ENCODE data around the gene RC3H2. TPM values are rescaled to one million over a fixed set of nuclear protein-coding genes. Genes with fewer than 3 reads are reported as not detected.

The RC3H2 gene
- total and polyA plus RNA-seq, 2 of the 13 experiments (the other 11 are each of a cell fraction or from before 2014, with no cell fraction given) = 21.0 to 36.4 TPM

DNA sequence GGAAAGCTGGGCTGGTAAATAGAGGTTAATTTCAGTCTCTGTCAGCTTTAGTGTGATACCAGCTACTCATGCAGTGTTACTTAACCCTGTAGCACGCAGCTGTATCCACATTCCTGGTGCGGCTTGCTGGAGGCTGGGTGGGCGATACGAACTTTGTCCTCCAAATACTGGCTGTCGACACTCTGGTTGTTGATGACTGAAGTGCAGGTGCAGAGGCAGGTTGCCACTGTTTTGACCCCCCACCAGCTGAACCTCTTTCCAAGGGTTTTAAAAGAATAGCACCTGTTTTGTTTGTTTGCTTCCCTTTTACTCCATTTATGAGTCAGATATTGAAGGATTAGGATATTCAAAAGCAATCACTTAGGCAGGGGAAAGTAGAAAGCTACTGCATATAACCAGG lies 31.3 kb upstream of the RC3H2 start (continued):
- 0 out of 2 replicates have a peak, but pooled peaks have one; percentile 31 for TF ChIP-seq MTA1 (CRISPR knock-in tag; IDR thresholded peaks at IDR 0.05; ENCODE audit: borderline replicate concordance)
- TF ChIP-seq FOXP1 (IDR thresholded peaks at IDR 0.05) = no peak
- peak; percentile 60; the same call in 1 of the 2 replicates for TF ChIP-seq FOXP1 (CRISPR knock-in tag; IDR thresholded peaks at IDR 0.05)
- TF ChIP-seq ZNF3 (CRISPR knock-in tag; IDR thresholded peaks at IDR 0.05) = peak; percentile 92
- no peak for TF ChIP-seq NFE2L1 (CRISPR knock-in tag; IDR thresholded peaks at IDR 0.05; ENCODE audit: borderline replicate concordance)
- TF ChIP-seq ZNF790 (CRISPR knock-in tag; IDR thresholded peaks at IDR 0.05; ENCODE audit: borderline replicate concordance) = no peak
- no peak for TF ChIP-seq SRSF4 (IDR thresholded peaks at IDR 0.05; ENCODE audit: low read depth, low read length, poor library complexity, severe bottlenecking)
- TF ChIP-seq HMGA1 (CRISPR knock-in tag; conservative IDR thresholded peaks at IDR 0.05) = no peak
- TF ChIP-seq IRF2 (CRISPR knock-in tag; IDR thresholded peaks at IDR 0.05) = peak; percentile 70; the same call in 1 of the 2 replicates
- peak; percentile 59; the same call in 1 of the 2 replicates for TF ChIP-seq MYC (CRISPR knock-in tag; IDR thresholded peaks at IDR 0.05; ENCODE audit: borderline replicate concordance)
- TF ChIP-seq GABPB1 (CRISPR knock-in tag; IDR thresholded peaks at IDR 0.05) = peak; percentile 25; the same call in 1 of the 2 replicates
- no peak for TF ChIP-seq MAZ (IDR thresholded peaks at IDR 0.05; ENCODE audit: borderline replicate concordance, low read depth, low read length)
- peak; percentile 44; the same call in 1 of the 2 replicates for TF ChIP-seq MAZ (CRISPR knock-in tag; IDR thresholded peaks at IDR 0.05; ENCODE audit: low read depth)
- TF ChIP-seq ZNF512 (CRISPR knock-in tag; IDR thresholded peaks at IDR 0.05) = no peak
- TF ChIP-seq ZBTB33 (CRISPR knock-in tag; IDR thresholded peaks at IDR 0.05) = peak; percentile 96
- no peak for TF ChIP-seq ZZZ3 (CRISPR knock-in tag; IDR thresholded peaks at IDR 0.05; ENCODE audit: borderline replicate concordance)
- no peak for TF ChIP-seq MED8 (CRISPR knock-in tag; IDR thresholded peaks at IDR 0.05; ENCODE audit: insufficient replicate concordance)
- TF ChIP-seq NR2F2 (IDR thresholded peaks at IDR 0.05; ENCODE audit: borderline replicate concordance, low read depth) = peak; percentile 51; the same call in 1 of the 2 replicates
- TF ChIP-seq ZNF616 (CRISPR knock-in tag; IDR thresholded peaks at IDR 0.05; ENCODE audit: low read depth) = no peak
- TF ChIP-seq, protein P1, sequence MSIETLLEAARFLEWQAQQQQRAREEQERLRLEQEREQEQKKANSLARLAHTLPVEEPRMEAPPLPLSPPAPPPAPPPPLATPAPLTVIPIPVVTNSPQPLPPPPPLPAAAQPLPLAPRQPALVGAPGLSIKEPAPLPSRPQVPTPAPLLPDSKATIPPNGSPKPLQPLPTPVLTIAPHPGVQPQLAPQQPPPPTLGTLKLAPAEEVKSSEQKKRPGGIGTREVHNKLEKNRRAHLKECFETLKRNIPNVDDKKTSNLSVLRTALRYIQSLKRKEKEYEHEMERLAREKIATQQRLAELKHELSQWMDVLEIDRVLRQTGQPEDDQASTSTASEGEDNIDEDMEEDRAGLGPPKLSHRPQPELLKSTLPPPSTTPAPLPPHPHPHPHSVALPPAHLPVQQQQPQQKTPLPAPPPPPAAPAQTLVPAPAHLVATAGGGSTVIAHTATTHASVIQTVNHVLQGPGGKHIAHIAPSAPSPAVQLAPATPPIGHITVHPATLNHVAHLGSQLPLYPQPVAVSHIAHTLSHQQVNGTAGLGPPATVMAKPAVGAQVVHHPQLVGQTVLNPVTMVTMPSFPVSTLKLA (IDR thresholded peaks at IDR 0.05) = peak; percentile 57
- no peak; the same call in 1 of the 2 replicates for TF ChIP-seq ZSCAN9 (CRISPR knock-in tag; IDR thresholded peaks at IDR 0.05; ENCODE audit: borderline replicate concordance)
- TF ChIP-seq DMAP1 (CRISPR knock-in tag; IDR thresholded peaks at IDR 0.05) = peak; percentile 66
- peak; percentile 80 for TF ChIP-seq FOXK2 (IDR thresholded peaks at IDR 0.05)
- TF ChIP-seq KMT2A (CRISPR knock-in tag; IDR thresholded peaks at IDR 0.05) = peak; percentile 88
- peak; percentile 61; the same call in 1 of the 2 replicates for TF ChIP-seq CBX5 (CRISPR knock-in tag; IDR thresholded peaks at IDR 0.05; ENCODE audit: borderline replicate concordance)
